GM23248 (cell line): ENCODE results near the gene POLR1E.

ENCODE experiments used
- EZH2 ChIP-seq: fragments of 200-600 bp; sonication (generic); IDR thresholded peaks from 2 replicates; pipeline ENCODE4 v1.6.1; 2018; ENCODE audit warnings: antibody characterized with exemption, mild to moderate bottlenecking; ENCODE audit not compliant: insufficient read depth, poor library complexity, severe bottlenecking
- EZH2phosphoT487 ChIP-seq: fragments of 200-600 bp; sonication (generic); IDR thresholded peaks from 2 replicates; pipeline ENCODE4 v1.6.1; 2018; ENCODE audit warnings: antibody characterized with exemption, moderate library complexity, mild to moderate bottlenecking, low read depth; ENCODE audit not compliant: insufficient read depth

DNA sequence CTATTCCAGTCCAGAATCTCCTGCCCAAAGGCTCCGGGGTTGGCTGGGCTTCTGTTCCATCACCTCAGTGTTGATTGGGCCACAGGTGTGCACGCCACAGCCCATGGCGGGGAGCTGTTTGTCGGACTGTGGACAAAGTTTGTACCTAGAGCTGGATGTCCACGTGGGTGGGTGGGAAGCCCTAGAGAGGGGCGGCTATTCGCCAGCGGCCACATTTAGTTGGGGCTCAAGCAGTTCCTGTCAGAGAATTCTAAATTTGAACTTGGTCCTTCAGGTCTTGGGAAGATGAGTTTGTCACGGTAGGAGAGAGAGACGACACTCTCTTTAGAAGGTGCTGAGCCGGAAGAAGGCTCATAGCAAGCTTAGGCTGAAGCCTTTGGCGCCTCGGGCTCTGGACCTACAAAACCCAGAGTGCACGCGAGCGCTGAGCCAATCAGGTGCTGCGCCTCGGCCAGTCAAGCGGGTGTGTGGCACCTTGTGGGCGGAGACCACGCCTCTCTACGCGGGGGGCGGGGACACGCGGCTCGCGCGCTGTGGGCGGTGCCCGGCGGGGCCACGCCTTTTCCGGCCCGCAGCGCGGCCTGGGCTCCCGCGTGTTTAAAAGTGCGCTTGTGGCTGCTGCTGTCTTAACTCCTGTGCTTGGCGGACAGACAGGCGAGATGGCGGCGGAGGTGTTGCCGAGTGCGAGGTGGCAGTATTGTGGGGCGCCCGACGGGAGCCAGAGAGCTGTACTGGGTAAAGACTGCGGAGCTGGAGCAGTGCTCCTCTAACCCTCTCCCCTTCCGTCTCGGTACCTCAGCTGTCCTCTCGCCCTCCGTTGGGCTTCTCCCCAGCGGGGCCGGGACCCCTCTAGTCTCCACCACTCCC is at the start of gene POLR1E:
- no peak for TF ChIP-seq EZH2
- TF ChIP-seq EZH2phosphoT487, result no peak
